Adipose tissue (tissue), 3 donors: Measurements from ENCODE around the gene ZRANB3. TPM values are rescaled to one million over a fixed set of nuclear protein-coding genes. Genes with fewer than 3 reads are reported as not detected.

ENCODE experiments used
- polyA plus RNA-seq, 3 donors: library from polyadenylated mRNA; stranded (reverse); fragments of 200-250 nt; gene quantifications; one replicate each; pipeline ENCODE4 v1.2.3, GENCODE V29; 2013
- donor health status: healthy with polysubstance abuse.
- donor health status: Bipolar disorder and iron deficiency.
- donor health status: healthy.

ZRANB3 gene
- polyA plus RNA-seq, 3 donors: 1.5 to 2.7 (median 2.0) TPM

Other genes starting within 250 kb of the ZRANB3 start
- gene R3HDM1, start 266 bp upstream of the ZRANB3 start, polyA plus RNA-seq: 10 to 100 TPM in 2 of 3 donors, 1 to 10 TPM in 1; 5.2 to 12.5 (median 10.3) TPM
- gene UBXN4, start 210.6 kb upstream of the ZRANB3 start, polyA plus RNA-seq: 10 to 100 TPM; 37.6 to 45.3 (median 38.0) TPM